CD1c-positive myeloid dendritic cell (primary cell): ENCODE data around the gene WDR82.

Source experiments
- DNase-seq: peaks from one replicate; pipeline ENCODE4 v3.0.0-alpha.2; 2016; ENCODE audit errors: extremely low spot score

The WDR82 gene

DNA sequence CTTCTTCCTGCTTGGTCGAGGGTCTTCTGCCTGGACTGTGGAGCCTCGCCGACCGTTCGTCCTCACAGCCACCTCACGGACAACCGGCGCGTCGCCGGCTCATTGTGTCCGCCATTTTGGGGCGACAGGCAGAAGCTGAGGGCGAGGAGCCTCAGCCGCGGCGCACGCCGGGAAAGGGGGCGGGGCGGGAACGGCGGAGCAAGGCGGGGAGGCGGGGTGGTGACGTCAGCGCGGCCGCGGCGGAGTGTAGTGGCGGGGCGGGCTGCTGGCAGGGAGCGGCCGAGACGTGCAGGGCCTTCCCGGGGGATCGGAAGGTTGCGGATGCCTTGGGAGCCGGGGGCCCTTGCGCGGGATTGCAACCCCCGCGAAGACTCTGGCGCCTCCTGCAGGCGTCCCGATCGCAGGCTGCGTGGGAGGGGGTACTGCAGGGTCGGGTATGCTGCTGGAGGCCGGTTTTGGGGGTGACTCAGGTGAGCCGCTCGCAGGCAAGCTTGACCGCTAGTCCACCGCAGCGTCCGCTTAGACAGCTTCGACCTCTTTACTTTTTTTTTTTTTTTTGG is at the start of gene WDR82:
Gene WDR82, minus strand, starts transcription at position 140 of the 560 bp plus-strand sequence. CDS start 288 bp downstream, outside the sequence.
- DNase-seq: peak; percentile 97

DNA sequence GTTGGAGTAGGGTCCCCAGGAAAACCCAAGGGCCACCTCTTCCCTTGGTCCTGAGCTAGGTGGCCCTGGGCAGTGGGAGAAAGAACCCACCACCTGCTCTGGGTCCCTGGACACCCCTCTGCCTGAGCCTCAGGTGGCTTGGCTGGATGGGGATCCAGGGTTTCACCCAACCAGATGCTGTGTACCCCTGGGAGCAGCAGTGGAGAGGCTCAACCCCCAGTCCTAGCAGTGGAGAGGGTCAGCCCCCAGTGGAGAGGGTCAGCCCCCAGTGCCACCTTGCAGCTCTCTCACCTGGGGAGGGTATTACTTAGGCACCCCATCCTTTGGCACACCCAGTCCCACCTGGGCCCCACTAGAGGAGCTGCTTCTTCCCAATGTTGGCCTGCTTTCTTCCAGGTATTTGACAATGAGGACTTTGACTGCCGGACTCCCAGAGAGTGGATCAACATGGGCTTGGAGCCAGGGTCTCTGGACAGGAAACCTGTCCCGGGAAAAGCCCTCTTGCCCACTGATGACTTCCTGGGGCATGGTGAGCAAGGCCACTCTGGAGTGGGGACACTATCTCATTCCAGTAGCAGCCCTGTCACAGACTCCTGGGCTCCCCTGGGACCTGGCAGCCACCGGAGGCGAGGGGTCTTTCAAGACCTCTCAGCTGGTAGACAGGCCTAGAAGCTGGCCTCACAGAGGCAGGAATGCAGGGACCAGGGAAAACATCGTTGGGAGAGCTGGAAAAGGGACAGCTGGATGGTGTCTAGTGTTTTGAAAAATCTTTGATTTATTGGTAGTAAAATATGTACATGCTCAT is 49.2 kb upstream of the WDR82 start:
- DNase-seq: no peak

GRCh38 chr3:52326976-52327375 is 48.5 kb upstream of the WDR82 start:
- DNase-seq: no peak

DNA sequence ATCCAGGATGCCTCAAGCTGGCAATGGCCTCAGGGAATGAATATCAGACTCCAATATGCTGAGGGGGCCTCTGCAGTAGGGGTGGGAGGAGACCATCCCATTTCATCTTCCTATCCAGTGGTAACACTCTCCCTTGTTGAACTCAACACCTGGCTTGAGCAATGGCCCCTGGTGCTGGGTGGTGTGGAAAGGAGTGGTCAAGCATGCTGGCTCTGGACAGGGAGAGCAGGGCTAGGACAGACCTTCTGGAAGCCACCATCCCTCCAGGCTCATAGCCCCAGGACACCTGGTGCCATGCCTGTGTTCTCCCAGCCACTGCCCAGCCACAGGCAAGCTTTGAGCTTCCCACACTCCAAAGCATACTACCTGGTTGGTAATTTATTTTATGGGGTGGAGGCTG is 47.2 kb upstream of the WDR82 start:
- DNase-seq: no peak

GRCh38 chr3:52324676-52325075 is 46.2 kb upstream of the WDR82 start:
- DNase-seq: no peak

DNA sequence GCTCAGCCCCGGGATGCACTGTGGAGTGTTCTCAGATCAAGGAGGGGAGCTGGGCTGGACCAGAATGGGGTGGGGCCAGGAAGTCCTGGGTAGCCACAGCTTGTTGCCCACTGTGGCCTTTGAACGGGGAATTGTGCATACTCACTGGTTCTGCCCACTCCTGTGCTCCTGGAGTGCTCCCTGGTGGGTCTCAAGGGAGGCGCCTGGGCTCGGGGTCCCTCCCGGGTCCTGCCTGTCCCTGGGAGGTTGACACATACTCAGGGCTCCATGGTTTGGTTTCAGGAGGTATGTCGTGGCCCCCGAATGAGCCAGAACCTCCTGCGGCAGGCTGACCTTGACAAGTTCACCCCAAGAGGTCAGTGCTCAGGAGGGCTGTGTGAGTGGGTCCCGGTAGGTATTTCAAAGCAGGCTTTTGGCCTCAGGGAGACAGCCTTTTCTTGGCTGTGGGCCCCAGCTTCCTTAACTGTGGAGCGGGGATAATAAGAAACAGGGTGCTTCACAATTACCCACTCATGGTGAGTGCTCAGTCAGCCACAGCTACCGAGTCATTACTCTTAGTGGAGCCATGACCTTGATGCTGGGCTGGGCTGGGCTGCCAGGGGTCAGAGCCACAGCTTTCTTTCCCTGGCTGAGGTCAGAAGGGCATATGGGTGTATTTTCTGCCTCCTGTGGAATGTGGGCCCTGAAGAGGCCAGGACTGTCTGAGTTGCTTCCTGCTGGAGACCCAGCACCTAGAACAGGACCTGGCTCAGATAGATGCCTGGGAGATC is 45.3 kb upstream of the WDR82 start:
- no peak for DNase-seq

GRCh38 chr3:52322466-52322865 is 44.0 kb upstream of the WDR82 start:
- DNase-seq: no peak

- DNase-seq: no peak
Measured at GRCh38 chr3:52321481-52321880, 43.0 kb upstream of the WDR82 start.

DNA sequence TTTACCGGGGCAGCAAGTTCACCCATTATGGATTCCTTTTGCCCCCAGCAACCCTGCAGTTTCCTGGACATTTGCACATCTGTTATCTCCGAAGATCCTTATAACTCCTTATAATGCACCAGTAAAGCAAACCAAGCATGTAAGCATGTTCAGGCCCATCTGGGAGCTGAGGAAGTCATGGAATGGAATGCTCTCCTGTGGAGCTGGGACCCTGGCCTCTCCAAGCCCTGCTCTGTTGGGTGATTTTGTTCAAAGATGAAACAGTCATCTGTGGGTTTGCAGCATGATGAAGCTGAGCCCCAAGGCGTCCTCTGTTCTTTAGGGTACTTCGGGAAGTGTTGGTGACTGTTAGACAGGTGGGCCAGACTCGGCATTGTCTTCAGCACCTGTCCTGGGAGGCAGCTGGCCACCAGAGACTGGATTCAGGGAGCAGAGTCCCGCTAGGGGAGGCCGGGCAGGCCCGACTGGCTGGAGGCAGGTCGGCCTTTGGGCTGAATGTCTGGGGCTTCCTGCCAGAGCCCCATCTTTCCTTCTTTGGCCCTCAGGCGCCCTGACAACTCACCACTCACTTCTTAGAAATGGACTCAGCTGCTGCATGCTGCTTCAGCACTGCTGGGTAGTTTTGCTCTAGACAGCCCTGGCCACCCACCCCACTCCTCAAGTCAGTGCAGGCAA is 41.6 kb upstream of the WDR82 start:
- no peak for DNase-seq

DNA sequence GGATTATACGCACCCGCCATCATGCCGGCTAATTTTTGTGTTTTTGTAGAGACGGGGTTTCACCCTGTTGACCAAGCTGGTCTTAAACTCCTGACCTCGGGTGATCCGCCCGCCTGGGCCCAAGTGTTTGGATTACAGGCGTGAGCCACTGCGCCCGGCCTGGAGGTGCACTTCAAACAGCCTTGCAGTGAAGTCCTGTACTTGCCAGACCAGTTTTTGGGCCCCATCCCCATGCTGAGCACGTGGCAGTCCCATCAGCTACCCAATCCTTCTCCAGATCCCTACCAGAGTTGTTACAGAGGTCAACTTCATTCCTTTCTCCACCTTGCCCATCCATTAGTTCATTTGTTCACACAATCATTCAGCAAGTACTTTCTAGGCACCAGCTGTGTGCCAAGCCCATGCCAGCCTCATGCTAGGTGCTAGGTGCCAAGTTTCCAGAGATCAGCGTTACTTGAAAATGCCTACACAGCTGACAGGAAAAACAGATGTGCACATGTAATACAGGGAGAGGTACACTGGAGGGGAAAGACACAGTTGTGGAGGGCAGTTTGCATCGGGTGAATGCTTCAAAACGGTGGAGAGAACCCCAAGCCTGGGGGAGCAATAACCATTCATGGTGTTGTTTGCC is 39.9 kb upstream of the WDR82 start:
- no peak for DNase-seq

DNA sequence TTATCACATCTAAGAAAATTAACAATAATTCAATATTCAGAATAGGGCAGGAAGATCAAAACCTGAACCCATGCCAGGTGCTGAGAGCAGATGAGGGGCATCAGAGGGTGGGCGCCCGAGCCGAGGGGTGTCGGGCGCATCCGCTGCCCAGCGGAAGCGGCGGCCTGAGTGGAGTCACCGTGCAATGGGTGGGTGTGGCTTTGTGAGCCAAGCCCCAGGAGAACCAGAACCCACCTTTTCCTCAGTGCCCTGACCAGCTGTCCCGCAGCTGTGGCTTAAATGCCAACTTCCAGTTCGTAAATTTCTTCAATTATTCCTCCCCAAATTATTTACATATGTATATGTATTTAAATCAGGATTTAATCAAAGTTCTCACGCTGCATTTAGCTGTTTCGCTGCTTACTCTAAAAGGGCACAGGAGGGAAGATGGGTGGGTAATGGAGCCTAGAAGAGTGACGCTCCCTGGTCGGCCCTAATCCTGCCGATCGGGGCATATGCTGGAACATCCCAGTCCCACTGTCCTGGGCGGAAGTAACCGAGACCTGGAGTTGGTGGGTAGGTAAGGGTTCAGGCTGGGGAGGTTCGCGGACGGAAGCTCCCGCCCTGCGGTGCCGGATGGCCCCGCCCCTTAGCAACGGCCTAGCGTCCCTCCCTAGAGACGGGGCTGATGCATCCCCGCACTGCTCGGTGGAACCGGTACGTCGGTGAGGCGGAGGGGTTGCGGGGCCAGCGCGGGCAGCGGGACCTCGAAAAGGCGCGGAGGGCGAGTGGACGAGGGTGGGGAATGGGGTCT is 39.0 kb upstream of the WDR82 start:
- DNase-seq: peak; percentile 72

DNA sequence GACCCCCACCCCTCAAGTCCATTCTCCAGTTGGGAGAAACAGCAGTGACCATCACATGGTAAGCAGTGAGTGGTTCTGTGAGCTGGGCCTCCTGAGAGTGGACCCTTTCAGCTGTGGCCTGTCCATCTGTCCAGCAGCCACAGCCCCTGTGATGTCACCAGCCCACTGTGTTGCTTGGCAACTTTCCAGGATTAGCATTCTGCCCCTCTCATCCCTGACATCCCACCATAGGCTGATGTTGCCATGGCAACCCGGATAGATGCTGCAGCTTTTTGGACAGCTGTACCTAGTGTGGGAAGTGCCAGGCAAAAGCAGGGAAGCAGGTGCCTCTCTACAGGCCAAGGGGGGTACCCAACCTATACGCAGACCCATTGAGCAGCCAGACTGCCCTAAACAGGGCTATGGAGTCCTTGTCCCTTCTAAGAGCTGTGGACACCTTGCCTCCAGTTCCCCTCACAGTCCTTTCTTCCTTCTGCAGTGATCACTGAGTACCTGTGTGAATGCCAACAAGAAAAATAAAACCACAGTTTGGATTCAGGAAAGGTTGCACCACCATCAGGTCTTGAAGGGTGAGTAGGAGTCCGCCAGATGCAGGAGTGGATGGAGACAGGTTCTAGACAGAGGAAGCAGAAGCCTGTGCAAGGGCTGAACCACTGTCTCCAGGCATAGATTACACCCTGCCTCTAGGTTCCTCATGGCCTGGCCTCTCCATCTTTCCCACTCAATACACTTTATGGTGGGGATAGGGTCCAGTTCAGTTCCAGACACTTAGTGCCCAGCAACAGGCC is 37.7 kb upstream of the WDR82 start, which contains the start of gene DNAH1:
Gene DNAH1, plus strand, starts transcription at position 343 of the 788 bp plus-strand sequence. CDS start 6,124 bp downstream, outside the sequence.
- DNase-seq: no peak

- no peak for DNase-seq
Measured at GRCh38 chr3:52315006-52315405, 36.6 kb upstream of the WDR82 start.

GRCh38 chr3:52314489-52314888 is 36.0 kb upstream of the WDR82 start:
- DNase-seq: peak; percentile 24

DNA sequence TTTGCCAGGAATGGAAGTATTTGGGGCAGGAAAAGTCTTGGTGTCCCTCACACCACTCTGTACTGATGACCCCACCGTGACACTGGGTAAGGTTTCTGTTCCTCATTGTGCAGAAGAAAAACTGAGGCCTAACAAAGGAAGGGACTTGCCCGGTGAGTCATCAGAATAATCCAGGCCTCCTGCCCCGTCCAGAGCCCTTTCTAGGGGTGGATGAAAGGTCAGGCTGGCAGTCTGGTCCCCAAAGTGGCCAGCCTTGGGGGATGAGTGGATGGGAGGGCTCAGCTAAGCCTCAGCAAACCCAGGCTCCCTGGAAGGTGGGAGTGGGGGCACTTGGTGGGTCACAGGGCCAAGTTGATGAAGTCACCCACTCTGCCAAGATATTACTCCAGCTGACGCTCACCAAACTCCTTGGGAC is 35.3 kb upstream of the WDR82 start:
- peak; percentile 90 for DNase-seq

DNA sequence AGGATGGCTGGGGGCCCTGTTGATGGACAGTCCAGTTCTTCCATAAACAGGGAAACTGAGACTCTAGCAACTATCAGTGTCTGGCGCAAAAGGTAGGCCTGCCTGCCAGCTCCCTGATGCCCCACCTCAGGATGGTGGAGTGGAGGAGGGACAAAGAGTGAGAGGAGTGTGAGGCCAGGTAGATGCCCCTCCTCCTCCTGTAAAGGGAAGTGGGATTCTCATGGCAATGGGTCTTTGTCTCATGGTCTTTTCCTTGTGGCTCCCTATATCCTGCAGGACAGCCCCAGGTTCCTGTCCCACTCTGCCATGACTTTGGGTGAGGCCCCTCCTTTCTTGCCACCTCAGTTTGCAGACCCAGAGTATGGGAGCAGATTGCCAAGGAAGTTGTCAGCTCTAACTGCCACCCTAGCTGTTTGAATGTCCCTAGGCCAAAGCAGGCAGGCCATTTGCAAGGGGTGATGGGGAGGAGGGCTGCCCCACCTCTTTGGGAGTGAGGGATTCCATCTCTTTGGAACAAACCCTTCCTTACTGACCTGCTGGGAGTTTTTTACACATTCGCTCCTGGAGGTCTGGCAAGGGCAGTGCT is 34.8 kb upstream of the WDR82 start:
- DNase-seq: peak; percentile 2

DNA sequence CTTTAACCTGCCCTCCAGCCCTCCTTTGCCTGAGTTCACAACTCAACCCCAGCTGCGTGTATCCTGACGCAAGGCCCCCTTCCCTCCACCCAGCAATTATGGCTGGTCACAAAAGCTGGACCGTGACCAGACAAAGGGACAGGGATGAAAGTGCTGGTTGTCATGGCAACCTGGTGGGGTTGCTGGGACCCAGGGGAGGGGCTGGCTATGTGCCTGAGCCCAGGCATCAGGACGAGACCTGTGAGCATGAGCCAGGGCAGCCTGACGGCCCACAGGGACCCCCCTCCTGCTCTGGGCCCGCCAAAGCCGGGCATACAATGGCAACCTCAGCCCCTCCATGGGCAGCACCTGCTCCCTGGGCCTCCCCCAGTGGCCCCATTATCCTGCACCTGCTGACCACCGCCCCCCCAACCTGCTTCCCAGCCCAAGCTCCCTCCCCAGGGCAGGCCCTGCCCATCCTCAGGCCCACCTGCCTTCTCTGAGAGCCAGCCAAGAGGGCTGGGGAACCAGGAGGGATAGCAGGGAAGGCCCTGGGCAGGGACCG is 33.2 kb upstream of the WDR82 start:
- DNase-seq: no peak

GRCh38 chr3:52310861-52311575 is 32.6 kb upstream of the WDR82 start:
- DNase-seq: no peak

DNA sequence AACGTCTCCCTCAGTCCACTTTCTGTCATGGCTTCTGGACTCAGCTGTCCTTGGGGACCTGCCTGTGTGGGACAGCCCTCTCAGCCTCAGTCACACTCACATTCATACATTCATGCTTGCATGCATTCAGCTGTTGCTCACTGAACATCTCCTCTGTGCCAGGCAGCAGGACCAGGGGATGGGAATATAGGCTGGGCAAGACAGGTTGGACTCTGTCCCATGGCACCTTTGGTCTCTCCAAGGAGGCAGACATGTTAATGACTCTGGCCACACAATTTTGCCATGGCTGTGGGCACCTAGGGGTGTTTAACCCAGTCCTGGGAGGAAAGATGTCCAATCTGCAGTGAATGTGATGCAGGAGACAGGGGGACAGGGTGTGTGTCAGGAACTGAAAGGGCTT is 29.9 kb upstream of the WDR82 start:
- no peak for DNase-seq
